KG1 (cell line): ENCODE measurements around the gene FBXL15.

ENCODE experiments used
- DNase-seq: peaks from one replicate; lab custom pipeline; 2025; lab: John Stamatoyannopoulos, UW

Gene FBXL15

DNA sequence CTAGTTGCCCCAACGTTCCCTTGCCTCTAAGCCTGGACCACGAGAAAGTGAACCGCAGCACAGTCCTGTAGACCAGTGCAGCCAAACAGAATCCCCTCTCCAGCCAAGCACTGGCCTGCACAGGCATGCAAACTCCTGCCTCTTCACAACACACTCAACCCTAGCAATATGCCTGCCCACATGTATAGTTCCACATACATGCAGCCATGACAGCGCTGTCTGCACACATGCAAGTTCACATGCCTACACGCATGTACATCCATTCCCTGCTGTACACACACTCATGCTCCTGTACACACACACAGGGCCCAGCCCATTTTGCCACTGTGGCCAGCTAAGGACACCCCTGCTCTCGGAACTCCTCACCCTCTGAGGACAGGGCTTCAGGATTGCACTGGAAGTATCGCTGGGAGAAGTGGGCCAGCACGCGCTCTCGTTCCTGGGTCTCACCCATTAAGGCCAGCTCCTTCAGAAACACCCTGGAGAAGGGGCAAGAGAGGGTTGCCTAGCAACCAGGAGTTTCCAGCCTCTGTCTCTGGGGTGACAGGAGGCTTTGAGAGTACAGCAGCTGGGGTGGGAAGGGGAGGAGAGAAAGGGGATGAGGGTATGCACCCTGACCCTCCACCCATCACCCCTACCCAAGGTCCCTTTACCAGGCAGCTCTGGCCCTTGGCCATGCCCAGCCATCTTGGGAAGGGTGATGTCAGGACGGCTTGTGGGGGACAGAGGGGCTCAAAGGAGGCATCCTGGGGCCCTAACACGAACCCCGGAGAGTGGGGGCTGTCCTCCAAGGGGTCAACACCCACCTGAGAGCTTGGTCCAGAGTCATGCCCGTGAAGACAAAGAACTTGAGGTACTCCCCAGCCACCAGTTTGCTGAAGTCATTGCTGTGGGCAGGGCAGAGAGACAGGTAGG lies 9.0 kb upstream of the FBXL15 start:
- DNase-seq = no peak

DNA sequence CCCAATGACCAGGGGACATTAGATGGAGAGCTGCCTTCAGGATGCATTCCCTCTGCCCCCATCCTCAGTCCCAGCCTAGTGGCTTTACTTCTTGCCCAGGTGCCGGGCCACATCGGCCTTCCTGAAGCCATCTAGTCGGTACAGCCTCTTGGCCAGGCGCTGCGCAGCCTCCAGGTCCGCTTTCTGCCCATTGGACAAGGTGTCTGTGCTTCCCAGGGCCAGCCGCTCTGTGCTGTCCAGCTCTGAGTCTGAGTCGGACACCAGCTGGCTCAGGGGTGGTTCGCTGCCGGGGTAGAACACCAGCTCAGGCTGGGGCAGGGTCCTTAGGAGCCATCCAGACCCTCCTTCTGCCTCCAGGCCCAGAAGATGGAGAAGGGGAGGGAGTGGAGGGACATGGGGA lies 8.3 kb upstream of the FBXL15 start:
- no peak for DNase-seq

DNA sequence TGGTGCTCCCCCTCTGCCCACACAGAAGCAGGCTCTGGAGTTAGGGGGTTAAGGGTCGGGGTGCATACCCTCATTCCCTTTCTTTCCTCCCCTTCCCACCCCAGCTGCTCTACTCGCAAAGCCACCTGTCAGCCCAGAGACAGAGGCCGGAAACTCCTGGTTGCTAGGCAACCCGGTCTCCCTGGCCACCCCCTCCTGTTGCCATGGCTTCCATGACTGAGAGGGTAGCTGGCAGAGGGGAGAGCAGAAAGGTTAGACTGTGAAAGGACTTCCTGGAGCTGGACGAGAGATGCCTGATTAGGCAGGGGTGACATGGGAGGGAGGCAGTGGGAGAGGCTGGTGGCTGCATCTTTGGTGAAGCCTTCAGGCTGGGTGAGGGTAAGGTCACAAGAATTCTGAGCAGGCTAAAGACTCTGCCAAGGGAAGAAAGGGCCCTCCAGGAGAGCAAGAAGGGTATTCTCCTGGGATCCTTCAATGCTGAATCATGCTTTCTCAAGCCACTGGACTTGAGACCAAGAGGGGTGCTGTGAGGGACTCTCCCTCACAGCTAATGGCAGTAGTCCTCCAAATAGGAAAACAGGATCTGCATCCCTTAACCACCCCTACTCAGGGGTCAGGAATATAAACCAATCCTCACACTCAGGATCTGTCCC lies 7.5 kb upstream of the FBXL15 start:
- no peak for DNase-seq

DNA sequence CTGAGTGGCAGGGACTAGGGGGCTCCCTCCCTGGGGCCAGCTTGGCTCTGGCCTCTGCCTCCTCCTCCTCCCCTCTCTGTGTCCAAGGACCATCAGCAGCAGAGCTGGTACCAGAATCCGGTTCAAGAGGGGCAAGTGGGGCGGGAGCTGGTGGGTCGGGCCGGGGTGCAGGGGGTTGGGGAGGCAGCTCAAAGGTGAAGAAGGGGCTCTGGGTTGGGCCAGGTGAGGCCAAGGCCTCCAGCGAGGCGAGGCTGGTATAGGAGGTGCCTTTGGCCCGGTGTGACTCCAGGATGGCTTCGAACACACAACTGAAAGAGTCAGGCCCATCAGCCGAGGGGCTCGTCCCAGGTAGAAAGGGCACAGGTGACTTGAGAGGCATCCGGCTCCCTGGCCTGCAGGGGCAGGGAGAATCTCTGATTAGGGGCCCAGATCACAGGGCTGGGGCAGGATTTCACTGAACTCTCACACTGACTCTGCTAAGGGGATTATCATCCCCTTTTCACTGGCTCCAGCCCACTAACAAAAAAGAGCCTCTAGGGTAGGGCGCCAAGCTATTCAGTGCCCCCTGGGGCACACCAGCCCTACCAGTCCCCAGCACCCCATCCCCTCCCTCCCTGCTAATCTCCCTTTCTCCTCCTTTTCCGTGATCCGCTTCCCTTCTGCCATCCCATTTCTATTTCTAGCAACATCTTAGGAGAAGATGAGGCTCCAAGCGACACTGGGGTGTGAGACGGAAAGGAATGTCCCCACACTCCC lies 6.7 kb upstream of the FBXL15 start:
- DNase-seq = no peak

DNA sequence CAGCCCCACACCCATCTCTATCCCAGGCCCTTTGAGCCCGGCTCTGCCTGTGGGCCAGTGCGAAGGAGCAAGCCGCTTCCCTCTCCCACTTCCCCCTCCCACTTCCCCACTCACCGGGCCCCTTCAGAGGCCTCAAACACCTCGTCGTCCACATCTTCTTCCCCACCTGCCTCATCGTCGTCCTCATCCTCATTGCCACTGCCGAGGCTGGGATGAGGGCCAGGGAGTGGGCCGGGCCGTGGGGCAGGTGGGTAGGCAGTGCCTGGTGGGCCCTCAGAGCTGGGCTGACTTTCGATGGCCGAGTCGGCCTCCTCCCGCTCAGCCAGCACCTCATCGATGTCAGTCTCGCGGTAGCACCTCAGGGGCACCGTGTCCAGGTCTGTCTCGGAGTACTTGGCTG lies 5.9 kb upstream of the FBXL15 start:
- DNase-seq = no peak

DNA sequence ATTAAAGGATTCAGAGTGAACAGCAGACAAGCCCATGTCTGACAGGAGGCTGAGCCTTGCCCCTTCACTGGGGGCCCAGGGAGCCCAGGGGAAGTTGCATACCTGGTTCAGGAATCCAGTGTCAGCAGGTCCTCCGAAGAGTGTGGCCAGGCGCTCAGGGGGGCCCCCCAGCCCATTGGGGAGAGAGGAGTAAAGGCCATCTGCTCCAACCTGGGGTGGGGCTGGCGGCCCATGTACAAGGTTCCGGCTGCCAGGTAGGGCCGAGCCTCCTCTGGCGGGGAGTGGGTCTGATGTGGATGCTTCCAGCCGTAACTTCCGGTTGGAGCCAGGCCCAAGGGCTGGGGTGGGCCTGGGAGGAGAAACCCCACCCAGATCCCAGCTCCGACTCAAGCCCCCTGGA lies 4.4 kb upstream of the FBXL15 start:
- DNase-seq = no peak

DNA sequence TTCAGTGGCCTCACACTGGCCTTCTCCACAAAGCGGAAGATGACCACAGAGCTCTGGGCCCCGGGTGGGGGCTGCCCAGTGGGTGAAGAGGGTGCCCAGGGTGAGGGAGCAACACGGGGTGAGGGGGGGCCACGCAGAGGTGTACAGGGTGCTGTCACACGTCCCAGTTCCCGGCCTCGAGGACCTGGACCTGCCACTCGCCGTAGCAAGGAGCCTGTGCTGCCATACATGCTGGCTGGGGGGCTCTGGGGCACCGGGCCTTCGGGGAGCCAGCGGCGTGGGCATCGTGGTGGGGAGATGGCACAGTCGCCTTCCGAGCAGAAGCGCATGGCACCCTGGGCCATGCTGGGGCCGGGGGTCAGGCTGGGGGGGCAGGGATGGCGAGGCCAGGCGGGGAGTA lies 3.9 kb upstream of the FBXL15 start:
- DNase-seq = no peak

DNA sequence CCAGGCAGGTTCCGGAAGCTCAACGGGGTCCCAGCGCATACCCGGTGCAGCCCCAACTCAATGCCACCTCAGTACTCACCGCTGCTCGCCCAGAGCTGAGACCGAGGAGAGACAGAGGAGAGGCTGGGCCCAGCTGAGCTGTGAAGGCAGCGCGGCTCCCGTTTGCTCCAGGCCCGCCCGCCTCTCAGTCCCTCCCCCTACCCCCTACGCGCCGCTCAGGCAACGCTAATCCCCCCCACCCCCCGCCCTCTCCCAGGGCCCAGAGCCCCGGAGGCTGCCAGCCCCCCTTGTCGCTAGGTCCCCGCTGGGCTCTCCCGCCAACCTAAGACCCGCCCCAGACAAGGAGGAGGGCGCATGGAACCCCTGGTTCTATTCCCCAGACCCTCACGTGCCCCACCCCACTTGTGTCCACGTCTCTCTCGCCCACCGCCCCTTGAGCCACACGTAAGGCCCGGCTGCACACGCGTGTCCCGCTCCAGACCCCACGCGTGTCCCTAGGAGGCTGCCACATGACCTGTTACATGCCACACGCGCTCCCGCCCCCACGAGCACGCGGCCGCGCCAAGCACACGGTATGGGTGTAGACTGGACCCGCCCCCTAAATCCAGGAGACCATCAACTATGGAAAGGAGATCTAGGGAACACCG lies 1.9 kb upstream of the FBXL15 start, which contains the start of gene PSD:
Gene PSD, minus strand, starts transcription at position 164 of the 647 bp plus-strand sequence. CDS start 1,747 bp downstream, outside the sequence.
- no peak for DNase-seq

DNA sequence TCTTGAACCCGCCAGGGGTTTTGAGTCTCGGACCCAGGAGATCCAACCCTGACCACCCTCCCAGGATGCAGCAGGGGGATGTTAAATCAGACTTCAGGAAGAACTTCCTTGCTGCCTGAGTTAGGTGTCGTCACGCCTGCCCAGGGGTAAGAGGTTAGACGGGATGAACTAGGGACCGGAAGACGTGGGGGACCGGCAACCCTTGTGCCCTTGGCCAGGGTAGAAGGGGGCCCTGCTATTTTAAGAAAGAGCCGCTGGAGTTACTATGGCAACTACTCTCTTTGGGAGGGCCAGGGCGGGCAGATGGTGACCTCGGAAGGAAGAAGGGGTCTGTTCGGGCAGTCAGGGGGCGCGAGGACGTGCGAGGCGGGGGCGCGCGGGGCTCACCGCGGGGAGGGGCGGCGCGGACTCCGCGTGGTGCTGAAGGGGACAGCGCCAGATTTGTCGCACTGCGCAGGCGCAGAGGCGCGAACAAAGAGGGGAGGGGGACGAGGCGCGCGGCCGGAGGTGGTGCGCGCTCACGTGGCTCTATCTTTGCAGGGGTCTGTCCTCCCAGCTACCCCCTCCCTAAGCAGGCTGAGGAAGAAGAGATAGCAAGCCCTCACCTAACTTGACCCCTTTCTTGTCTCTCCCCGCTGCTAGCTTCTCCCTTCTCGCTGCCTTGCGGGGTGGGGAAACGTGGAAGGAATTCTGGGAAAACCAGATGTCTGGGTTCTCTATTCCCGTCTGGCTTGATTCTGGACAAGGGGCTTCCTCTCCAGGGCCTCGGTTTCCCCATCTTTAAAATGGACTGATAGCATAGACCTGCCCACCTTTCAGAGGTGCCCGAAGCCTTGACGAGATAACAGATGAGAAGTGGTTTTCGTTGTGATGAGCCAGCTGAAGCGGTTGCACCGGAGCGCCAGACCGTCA lies 1.1 kb upstream of the FBXL15 start:
- DNase-seq = peak; percentile 18

DNA sequence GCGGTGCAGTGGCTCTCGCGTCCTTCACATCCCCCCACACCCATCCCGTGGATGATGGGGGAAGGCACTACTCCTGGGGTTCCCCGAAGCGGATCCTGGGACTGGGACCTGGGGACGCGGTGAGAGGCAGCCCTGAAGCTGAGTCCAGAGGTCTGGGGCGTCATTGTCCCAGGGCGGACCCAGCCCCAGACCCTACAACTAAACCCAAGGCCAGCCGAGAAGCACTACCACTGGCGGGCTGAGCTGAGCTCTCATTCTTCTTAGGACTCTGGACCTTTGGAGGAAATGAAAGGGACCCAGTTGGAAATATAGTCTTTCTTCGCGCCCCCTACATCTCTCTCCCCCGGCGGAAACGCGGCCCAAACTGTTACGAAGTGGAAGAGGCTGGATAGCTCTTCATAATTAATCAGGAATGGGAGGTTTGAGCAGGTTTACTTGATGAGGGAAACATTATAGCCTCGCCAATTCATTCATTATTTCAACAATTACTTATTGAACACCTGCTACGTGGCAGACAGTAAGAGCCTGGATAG lies 389 bp upstream of the FBXL15 start:
- DNase-seq = no peak

DNA sequence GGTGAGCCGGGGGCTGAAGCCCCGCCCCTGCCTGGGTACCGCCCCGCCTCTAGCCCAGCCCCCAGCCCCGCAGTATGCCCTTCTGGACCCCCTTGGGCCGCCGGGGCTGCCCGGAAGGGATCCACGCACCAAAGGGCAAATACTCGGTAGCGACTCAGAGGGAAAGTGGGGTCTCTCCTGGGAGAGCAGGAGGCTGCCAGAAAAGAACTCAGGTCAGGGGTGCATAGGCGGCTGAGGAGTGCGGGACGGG lies 796 bp downstream of the FBXL15 start:
- DNase-seq = no peak

DNA sequence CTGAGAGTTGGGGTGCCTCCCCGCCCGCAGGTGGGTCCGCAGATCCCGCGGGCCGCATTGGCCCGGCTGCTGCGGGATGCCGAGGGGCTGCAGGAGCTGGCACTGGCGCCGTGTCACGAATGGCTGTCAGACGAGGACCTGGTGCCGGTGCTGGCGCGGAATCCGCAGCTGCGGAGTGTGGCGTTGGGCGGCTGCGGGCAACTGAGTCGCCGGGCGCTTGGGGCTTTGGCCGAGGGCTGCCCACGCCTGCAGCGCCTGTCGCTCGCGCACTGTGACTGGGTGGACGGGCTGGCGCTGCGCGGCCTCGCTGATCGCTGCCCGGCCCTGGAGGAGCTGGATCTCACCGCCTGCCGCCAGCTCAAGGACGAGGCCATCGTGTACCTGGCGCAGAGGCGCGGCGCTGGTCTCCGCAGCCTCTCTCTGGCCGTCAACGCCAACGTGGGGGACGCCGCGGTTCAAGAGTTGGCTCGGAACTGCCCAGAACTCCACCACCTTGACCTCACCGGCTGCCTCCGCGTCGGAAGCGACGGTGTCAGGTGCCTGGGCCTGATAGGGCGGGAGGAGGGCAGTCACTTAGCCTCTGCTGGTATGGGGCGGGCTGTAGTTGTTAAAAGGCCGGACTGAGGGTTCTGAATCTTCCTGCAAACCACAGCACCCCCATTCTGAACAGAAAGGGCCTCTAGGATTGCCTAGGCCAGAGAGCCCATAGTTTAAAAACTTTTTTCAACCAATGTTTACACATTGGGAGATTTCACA lies 1.3 kb downstream of the FBXL15 start:
- no peak for DNase-seq

DNA sequence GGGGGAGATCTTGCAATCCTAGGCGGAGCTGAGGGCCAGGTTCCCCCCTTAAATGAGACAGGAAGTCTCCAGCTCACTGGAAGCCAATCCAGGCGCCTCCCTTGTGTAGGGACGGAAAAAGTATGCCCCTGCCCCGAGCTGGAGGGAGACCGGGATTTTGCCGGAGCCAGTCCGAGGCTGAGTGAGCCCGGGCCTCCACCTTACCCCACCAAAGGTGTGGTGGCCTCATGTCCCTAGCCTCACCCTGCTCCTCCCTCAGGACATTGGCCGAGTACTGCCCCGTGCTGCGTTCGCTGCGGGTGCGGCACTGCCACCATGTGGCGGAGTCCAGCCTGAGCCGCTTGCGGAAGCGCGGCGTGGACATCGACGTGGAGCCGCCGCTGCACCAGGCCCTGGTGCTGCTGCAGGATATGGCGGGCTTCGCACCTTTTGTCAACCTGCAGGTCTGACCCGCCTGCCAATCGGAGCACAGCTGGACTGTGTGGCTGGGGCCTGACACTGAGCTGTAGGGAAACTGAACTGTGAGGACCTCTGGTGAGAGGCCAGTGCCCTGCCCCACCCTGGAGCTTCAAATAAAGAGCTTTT lies 2.0 kb downstream of the FBXL15 start:
- DNase-seq = peak; percentile 25

DNA sequence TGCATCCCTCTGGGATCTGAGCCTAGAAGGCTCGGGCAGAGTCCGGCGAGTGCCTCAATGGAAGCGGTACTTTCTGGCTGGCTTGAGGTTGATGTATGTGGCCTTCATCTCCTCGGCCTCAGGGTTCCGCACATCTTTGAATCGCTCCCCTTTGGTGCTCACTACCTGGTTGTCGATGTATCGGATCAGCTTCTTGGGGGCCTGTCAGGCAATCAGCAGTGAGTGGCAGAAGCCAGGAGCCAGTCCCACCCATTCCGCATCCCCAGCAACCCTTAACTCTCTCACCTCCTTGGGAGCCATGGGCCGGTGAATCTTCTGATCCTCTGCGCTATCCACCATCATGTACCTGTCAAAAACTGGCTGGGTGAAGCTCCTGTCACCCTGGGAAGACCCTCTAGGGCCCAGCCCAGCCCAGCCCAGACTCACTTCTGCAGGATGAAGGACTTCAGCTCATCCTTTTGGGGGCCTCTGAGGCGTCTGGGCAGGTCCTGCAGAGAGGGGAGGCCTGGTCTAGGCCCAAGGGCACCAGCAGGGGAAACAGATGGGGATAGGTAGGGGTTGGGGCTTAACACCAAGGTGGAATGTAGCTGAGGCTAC lies 2.8 kb downstream of the FBXL15 start:
- DNase-seq = no peak

DNA sequence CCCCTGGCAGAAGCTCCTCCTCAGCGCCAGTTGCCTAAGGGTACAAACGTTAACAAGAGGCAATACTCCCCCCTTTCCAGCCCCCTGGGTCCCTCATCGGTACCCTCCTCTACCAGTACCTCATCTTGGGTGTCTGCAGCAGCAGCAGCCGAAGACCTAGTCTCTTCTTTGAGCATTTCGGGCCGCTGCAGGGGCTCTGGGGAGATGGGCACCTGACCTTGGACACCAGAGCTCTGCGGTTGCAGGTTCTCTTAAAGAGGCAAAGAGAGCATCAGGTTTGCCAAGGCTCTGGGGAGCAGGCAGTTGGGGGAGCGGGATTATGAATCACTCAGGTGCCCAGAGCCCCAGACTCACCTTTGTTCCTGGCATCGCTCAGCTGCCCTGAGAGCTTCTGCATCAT lies 3.5 kb downstream of the FBXL15 start:
- DNase-seq = no peak

DNA sequence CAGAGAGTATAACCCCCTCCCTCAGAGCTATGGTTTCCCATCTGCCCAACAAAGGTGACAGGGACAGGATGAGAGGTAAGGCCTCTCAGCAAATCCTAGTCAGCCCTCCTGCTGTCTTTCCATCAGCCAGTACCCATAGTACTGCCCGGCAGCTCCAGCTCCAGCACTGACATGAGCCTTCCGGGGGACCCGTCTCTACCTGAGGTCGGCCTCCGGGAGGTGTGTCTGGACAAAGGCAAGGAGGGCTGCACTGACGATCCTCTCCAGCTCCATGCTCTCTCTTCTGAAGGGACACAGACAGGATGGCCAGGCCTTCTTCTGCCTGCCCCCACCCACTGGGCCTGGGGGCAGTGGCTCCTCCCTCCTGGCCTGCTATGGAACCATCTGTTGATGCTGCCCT lies 4.3 kb downstream of the FBXL15 start:
- DNase-seq = no peak

DNA sequence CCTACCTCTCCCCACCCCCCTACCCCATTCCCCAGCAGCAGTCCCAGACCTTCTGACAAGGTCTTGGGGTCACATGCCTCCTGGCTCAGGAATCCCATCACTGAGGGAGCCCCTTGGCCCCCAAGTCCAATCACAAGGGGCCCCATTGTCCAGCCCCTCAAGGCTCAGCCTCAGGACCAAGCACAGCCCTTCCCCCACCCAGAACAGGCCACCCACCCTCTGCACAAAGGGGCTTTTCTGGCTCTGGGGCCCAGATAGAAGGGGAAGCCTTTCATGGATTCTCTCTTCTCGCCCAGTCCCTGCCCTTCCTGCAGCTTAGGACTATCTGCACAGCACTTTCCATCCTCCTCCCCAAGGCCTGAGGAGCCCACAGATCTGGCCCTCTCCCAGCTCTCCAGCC lies 4.8 kb downstream of the FBXL15 start:
- DNase-seq = no peak

DNA sequence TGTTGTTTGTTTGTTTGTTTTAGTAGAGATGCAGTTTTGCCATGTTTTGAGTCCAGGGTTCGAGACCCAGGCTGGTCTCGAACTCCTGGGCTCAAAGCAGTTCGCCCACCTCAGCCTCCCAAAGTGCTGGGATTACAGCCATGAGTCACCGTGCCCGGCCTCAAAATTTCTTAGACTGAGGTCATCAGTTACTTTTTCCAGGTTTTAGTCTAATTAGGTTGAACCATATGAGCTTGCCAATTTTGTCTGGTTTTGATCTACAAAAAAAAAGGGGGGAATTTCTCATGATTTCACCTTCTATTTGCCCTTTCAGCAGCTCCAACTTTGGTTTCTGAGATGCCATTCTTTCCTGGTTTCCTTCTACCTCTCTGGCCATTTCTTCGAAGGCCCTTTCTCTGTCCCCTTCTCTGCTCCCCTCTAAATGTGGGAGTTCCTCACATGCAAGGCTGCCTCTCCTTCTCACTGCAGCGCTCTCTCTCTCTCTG lies 6.2 kb downstream of the FBXL15 start:
- no peak for DNase-seq

DNA sequence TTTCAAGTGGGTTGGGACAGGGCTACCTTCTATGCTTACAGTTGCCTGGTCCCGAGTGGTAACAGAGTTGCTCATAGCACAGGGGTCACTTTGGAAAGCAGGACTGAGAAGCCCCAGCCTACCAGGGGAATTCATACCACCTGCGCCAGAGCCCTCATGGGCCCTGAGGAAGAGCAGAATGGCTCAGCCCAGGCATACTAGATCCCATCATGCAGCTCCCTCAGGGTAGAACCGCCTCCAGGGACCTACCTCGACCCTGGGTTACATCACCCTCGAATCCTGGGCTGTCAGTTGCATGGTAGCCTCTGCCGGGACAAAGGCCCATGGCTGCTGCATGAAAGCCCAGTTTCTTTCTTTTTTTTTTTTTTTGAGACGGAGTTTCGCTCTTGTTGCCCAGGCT lies 8.8 kb downstream of the FBXL15 start:
- no peak for DNase-seq
